A549 (cell line): ENCODE measurements around the gene PCDH10.

Experiments
- CTCF ChIP-seq: fragments of >200 bp; sonication (Bioruptor Twin); formaldehyde crosslinking; IDR thresholded peaks from 3 replicates; pipeline ENCODE4 v1.5.1; 2016
- JUNB ChIP-seq: fragments of >200 bp; sonication (Bioruptor Twin); formaldehyde crosslinking; IDR thresholded peaks from 2 replicates; pipeline ENCODE4 v1.6.1; 2016
- MYC ChIP-seq: IDR thresholded peaks from 2 replicates; pipeline ENCODE4 v1.6.1; 2012; ENCODE audit warnings: mild to moderate bottlenecking, inconsistent platforms, low read length, improper control_type of control experiment, borderline replicate concordance
- SMC3 ChIP-seq: fragments of >200 bp; sonication (Bioruptor Twin); formaldehyde crosslinking; IDR thresholded peaks from 3 replicates; pipeline ENCODE4 v1.6.1; 2018; ENCODE audit warnings: inconsistent platforms

- TF ChIP-seq CTCF (no peak), MYC (no peak), SMC3 (no peak), JUNB (no peak)
These were observed 7.0 kb downstream of the PCDH10 start for GRCh38 chr4:133156096-133156495.
